Sigmoid colon (tissue), 7 donors: ENCODE data around the gene PAOX. TPM values are rescaled to one million over a fixed set of nuclear protein-coding genes. Genes with fewer than 3 reads are reported as not detected.

Experiments used
- DNase-seq: peaks from one replicate; pipeline ENCODE4 v3.0.0-alpha.2; 2019
- H3K27ac ChIP-seq, 4 donors: fragments of 200-600 bp; sonication (generic); one replicate each; pipeline ENCODE4 v1.5.1; 2016 to 2019; ENCODE audit warnings: mild to moderate bottlenecking in 1 of 4
- H3K27me3 ChIP-seq, 3 donors: fragments of 200-600 bp; sonication (generic); one replicate each; pipeline ENCODE4 v1.5.1; 2019; ENCODE audit warnings: mild to moderate bottlenecking in 1 of 3
- H3K36me3 ChIP-seq, 4 donors: fragments of 200-600 bp; sonication (generic); one replicate each; pipeline ENCODE4 v1.5.1; 2016 to 2019
- H3K4me1 ChIP-seq, 4 donors: fragments of 200-600 bp; sonication (generic); one replicate each; pipeline ENCODE4 v1.5.1; 2017 to 2019
- H3K4me3 ChIP-seq, 4 donors: fragments of 200-600 bp; sonication (generic); one replicate each; pipeline ENCODE4 v1.5.1; 2017 to 2019; ENCODE audit warnings: mild to moderate bottlenecking in 2 of 4, moderate library complexity in 1 of 4
- H3K9me3 ChIP-seq, 4 donors: fragments of 200-600 bp in 3 of 4; sonication (generic) in 3 of 4; one replicate each; pipeline versions ENCODE4 v1.5.1 to v1.6.1; 2013 to 2019
- CTCF ChIP-seq, 4 experiments: fragments of 450-650 bp in 3 of 4; fragments of 200-600 bp in 1 of 4; IDR thresholded peaks; one replicate each; pipeline ENCODE4 v1.5.1; 2016 to 2019; ENCODE audit warnings: antibody characterized with exemption in 4 of 4, mild to moderate bottlenecking in 3 of 4, moderate library complexity in 2 of 4
- EP300 ChIP-seq, 4 donors: sonication (generic); formaldehyde crosslinking; IDR thresholded peaks; one replicate each; pipeline ENCODE4 v1.6.1; 2017; ENCODE audit warnings: antibody characterized with exemption in 4 of 4
- POLR2A ChIP-seq, 2 donors: fragments of 450-650 bp; IDR thresholded peaks; one replicate each; pipeline ENCODE4 v1.6.1; 2016; ENCODE audit warnings: antibody characterized with exemption in 2 of 2, mild to moderate bottlenecking in 2 of 2, moderate library complexity in 2 of 2
- POLR2AphosphoS5 ChIP-seq, 4 donors: sonication (generic); formaldehyde crosslinking; IDR thresholded peaks; one replicate each; pipeline ENCODE4 v1.6.1; 2017; ENCODE audit warnings: antibody characterized with exemption in 4 of 4
- WGBS, 2 donors: extraction: QIAGEN DNeasy Blood & Tissue Kit; methylation state at CpG; one replicate each; pipeline ENCODE4 v1.1.7; 2013; 5-methylcytosine and 5-hydroxymethylcytosine counted together
- intact Hi-C: fragments of 100-400 bp; cut with DNase I; formaldehyde crosslinking; loops from one replicate; pipeline ENCODE4 v1.15.1; 2023
- polyA plus RNA-seq, 3 donors: library from polyadenylated mRNA; stranded (reverse); fragments of 200-250 nt; gene quantifications; one replicate each; pipeline ENCODE4 v1.2.3, GENCODE V29; 2013
- total RNA-seq, 4 donors: library from RNA; depleted of rRNA; stranded (reverse); fragments of >200 nt; gene quantifications; one replicate each; pipeline ENCODE4 v1.1.0, GENCODE V29; 2016
- donor health status: healthy with polysubstance abuse.
- donor health status: Bipolar disorder and iron deficiency.
- donor health status: healthy.

PAOX gene
- total and polyA plus RNA-seq, 7 donors: 5.4 to 11.8 (median 8.7) TPM

GRCh38 chr10:133351408-133352318, 27.4 kb upstream of the PAOX start:
- no peaks in the 10 kb centered on the region for H3K36me3 ChIP-seq
- peaks cover 4 to 79% (median 42%) of the 10 kb centered on the region in 3 donors for H3K27me3 ChIP-seq
- intact Hi-C loops: no loop called here
- H3K9me3 ChIP-seq: no peaks in the 10 kb centered on the region
- peak; percentile 62 for DNase-seq
- no peak overlapping the region for H3K27ac ChIP-seq
- peaks cover 0 to 6% (median 3%) of the 10 kb centered on the region in 4 donors for H3K4me1 ChIP-seq
- TF ChIP-seq POLR2AphosphoS5 (IDR thresholded peaks at IDR 0.05) (no peak), CTCF (IDR thresholded peaks at IDR 0.05) (no peak), EP300 (IDR thresholded peaks at IDR 0.05) (no peak), POLR2A (IDR thresholded peaks at IDR 0.05) (no peak)
- 75 to 83% methylated on average over 24 of the region's 24 CpGs for WGBS, 2 donors
- H3K4me3 ChIP-seq: no peak overlapping the region

- no peak for TF ChIP-seq POLR2AphosphoS5 (IDR thresholded peaks at IDR 0.05)
- no peak for TF ChIP-seq CTCF (IDR thresholded peaks at IDR 0.05)
- no peak for TF ChIP-seq EP300 (IDR thresholded peaks at IDR 0.05)
- TF ChIP-seq POLR2A (IDR thresholded peaks at IDR 0.05): no peak
- intact Hi-C loops: no loop called here
- H3K4me1 ChIP-seq: peaks cover 0 to 18% (median 16%) of the 10 kb centered on the region in 4 donors
- H3K36me3 ChIP-seq: no peaks in the 10 kb centered on the region
- DNase-seq: peak; percentile 53
- H3K27me3 ChIP-seq: peaks cover 3 to 73% (median 30%) of the 10 kb centered on the region in 3 donors
- H3K9me3 ChIP-seq: no peaks in the 10 kb centered on the region
- H3K27ac ChIP-seq: no peak overlapping the region
- no peak overlapping the region for H3K4me3 ChIP-seq
- 64 to 80% methylated on average over 16 of the region's 16 CpGs for WGBS, 2 donors
These were observed 25.7 kb upstream of the PAOX start for GRCh38 chr10:133353202-133353959.

GRCh38 chr10:133353988-133354605, 25.0 kb upstream of the PAOX start:
- Histone ChIP-seq H3K9me3 (no peaks in the 10 kb centered on the region), H3K27me3 (peaks cover 3 to 68% (median 30%) of the 10 kb centered on the region in 3 donors), H3K27ac (no peak overlapping the region), H3K4me1 (peaks cover 0 to 18% (median 16%) of the 10 kb centered on the region in 4 donors), H3K4me3 (no peak overlapping the region), H3K36me3 (no peaks in the 10 kb centered on the region)
- TF ChIP-seq CTCF (IDR thresholded peaks at IDR 0.05) (no peak), POLR2AphosphoS5 (IDR thresholded peaks at IDR 0.05) (no peak), EP300 (IDR thresholded peaks at IDR 0.05) (no peak), POLR2A (IDR thresholded peaks at IDR 0.05) (no peak)
- WGBS, 2 donors: 86 to 88% methylated on average over 16 of the region's 16 CpGs
- intact Hi-C loops: no loop called here
- peak; percentile 54 for DNase-seq

- Histone ChIP-seq H3K4me1 (peaks cover 0 to 18% (median 16%) of the 10 kb centered on the region in 4 donors), H3K4me3 (no peak overlapping the region), H3K27ac (no peak overlapping the region), H3K27me3 (peaks cover 3 to 61% (median 27%) of the 10 kb centered on the region in 3 donors), H3K36me3 (no peaks in the 10 kb centered on the region), H3K9me3 (no peaks in the 10 kb centered on the region)
- intact Hi-C loops: no loop called here
- WGBS, 2 donors: 94 to 95% methylated on average over 14 of the region's 14 CpGs
- TF ChIP-seq CTCF (IDR thresholded peaks at IDR 0.05) (no peak), EP300 (IDR thresholded peaks at IDR 0.05) (no peak), POLR2AphosphoS5 (IDR thresholded peaks at IDR 0.05) (no peak), POLR2A (IDR thresholded peaks at IDR 0.05) (no peak)
- peak; percentile 55 for DNase-seq
These were observed 24.3 kb upstream of the PAOX start for GRCh38 chr10:133354672-133355240.
